HG03342 (cell line): Measurements from ENCODE around the gene DEDD2.

Experiments used
- ATAC-seq: cut with Tn5 transposase; IDR thresholded peaks from one replicate; pipeline ENCODE4 v1.9.1; 2021; ENCODE audit warnings: mild to moderate bottlenecking, moderate library complexity; ENCODE audit not compliant: unreplicated experiment

DEDD2 gene

DNA sequence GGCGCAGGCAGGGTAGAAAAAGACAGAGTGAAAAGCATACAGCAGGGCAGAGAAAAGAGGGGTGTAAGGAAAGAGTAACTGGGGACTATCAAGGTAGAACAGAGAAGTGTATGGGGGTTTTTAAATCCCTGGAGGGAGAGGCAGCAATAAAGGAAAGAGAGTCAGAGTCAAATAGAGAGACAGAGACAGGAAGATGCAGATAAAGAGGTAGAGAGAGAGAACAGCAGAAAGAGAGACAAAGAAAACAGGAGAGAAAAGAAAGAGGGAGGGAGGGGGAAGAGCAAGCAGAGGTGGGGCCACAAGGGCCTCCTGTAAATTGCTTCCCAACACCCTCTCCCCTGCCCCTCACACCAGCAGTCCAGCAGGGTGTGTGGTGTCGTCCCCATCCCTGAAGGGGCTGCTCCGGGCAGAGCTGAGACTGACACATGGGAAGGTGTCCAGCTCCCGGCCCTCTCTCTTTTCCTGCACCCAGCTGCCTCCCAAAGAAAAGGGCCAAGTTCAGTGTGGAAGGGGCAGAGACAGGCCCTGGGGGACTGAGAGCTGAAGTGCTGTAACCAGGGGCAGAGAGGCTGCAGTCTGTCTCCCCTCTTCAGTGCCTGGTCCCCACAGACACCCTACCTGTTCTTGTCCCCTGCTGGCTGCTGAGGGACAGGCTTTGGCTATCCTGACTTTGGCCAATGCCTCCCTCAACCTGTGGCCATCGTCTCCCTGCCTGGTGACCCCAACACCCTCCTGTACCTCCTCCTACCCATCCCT, 67.9 kb downstream of the DEDD2 start:
- no peak for ATAC-seq
